HG03175 (cell line): ENCODE measurements around the gene SPRED2.

Source experiments
- ATAC-seq: cut with Tn5 transposase; IDR thresholded peaks from one replicate; pipeline ENCODE4 v1.9.1; 2021; ENCODE audit warnings: mild to moderate bottlenecking, moderate library complexity; ENCODE audit not compliant: unreplicated experiment

Gene SPRED2

DNA sequence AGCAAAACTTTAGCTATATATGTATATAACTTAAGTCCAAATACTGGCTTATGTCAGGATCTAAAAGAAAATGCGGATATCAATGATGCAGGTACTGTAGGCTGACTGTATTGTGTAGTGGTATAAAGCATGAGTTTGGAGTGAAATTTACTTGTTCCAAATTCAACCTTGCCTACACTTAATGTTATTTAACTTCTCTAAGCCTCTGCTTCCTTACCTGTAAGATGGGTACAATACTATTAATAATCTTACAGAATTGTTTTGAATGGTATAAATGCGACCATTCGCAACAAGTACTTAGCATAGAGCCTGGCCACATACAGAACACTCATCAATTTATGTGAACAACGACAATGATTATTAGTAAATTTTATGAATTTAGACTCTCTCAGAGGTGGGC is 62.4 kb downstream of the SPRED2 start:
- ATAC-seq = no peak

- ATAC-seq = no peak
Measured at GRCh38 chr2:65369574-65369973, 62.8 kb downstream of the SPRED2 start.

DNA sequence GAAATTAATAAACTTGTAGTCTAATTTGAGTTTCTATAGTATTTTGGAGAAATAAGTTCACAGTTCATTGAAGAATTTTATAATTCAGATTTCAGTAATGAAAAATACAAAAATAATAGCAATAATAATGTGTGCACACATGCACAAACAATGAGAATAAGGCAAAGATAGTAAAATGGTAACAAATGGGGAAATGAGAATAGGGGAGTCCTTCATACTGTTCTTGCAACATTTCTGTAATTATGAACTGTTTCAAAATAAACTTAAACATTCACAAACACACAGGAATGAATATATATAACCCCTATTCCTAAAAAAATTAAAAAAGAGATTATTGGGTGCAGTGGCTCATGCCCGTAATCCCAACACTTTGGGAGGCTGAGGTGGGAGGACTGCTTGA is 63.9 kb downstream of the SPRED2 start:
- no peak for ATAC-seq

GRCh38 chr2:65367524-65367923 is 64.9 kb downstream of the SPRED2 start:
- no peak for ATAC-seq

GRCh38 chr2:65366595-65367125 is 65.7 kb downstream of the SPRED2 start:
- ATAC-seq = peak; percentile 58

DNA sequence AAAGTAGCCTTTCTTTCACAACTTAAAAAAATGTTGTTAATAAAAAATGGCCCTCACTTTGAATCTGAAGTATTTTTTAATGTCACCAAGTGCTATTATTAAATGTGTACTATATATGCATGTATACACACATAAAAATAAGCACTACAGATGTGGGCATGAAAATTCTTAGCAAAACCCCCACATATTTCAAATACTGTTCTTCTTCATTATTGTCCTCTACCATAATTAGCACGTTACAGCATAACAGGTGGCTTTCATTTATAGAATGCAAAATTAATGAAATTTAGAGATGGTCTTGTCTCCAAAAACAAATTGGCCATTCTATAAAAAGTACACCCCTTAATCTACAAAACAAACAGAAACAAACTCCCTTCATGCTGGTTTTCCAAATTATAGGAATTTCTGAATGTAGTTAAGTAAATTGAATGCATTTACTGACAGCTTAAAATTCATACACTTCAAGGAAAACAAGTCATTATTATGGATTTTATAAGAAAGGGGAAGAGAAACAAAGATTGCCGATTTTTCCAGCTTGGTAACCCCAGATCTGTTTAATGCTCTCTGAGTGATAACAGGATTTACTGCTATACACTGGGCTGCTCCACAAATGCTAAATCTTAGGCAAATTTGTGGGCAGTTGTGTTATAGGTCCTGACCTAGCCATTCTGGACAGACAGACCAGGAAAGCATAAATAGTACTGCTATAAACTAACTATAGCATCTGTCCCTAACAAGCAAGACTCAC is 67.2 kb downstream of the SPRED2 start:
- ATAC-seq = no peak

DNA sequence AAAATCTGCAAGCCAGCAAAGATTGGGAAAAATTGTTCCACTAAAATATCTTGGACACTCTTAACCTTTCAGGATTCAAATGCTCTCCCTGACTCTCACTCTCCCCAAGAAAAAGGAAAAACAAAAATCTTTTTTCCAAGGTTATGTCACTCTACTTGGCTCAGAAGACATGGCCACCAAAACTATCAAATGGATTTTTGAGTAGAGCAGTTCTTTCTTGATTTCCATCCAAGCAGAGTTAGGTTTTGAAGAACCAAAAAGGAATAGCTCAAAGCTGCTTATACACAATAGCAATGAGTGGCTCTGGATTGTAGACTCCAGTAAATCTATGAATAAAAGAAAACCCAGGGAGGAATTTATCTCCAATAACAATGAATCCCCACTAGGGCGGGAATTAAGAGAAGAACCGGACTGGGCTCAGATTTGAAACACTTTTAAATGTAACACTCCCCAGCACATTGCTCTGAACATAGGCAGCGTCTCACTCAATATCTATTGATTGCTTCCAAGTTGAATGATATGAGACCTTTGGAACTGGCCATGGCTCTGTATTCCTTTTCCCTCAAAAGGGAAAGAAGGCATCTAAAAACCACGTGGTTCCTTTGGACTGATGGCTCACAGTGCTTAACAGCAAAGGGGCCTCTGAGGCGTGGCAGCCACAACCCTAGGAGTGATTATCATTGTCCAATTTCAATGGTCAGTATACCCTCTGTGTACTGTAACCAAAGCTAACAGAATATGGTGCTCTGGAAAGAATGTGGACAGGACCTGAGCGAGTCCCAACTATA is 68.3 kb downstream of the SPRED2 start:
- ATAC-seq = no peak

DNA sequence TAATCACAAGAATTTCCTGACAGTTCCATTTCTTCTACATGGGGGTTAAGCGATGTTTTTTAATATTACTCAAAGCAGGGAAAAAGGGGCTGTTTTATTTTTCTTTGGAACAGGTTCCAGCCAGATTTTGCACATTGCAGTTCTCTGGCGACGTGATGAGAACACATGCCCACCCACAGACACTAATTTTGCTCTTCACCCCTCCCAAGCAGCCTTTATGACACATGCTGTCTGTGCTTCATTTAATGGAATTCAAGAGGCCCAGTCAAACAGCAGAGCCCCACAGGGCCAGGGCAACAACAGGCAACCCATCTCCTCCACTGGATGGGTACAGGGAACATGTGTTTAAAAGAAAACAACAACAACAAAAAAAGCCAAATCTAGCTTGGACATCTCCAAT is 70.8 kb downstream of the SPRED2 start:
- ATAC-seq = no peak

GRCh38 chr2:65360441-65360840 is 72.0 kb downstream of the SPRED2 start:
- ATAC-seq = no peak

DNA sequence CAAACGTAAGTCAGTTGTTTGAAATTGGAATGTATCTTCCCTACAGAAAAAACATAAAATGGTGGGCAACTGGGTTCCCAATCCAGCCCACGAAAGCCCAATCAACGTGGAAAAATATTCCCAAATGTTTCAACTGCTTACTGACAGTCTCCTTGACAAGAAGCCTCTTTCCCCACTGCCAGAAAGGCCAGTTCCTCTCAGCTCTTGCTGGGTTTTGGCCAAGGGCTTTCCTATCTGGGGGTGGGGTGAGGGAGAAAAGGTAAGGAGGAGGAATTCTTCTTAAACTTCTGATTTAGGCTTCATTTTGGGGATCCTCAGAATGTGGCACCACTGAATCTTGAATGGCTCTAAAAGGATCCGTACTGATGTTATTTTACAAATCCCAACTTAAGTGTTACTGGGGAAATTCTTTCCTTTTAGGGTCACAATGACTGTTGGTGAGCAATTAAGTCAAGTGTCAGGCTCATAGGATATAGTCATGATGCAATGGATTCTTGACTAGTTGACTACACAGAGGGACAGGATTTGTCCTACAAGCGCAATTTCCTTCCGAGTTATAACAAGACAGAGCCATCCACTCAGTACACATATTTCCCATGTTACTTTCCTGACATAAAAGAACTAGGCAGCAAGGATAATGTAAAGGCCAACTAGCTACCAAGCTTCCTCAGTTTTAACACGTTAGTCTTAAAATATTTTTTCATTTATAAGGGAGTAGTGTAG is 73.6 kb downstream of the SPRED2 start:
- ATAC-seq = no peak

DNA sequence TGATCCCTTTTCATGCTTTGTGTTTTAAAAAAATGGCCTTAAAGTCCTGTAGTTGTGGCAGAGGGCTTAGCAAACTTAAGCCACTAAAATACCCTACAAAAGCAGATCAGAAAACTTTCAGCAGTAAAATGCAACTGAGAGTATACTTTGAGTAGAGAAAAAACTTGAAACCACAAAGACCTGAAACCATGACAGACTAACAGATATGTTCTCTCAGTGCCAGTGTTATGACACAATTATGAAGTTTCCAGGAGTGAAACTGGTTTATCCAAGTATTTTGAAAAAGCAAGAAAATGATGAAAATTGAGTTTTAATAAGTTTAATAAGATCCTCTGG is 74.5 kb downstream of the SPRED2 start:
- peak; percentile 91 for ATAC-seq

DNA sequence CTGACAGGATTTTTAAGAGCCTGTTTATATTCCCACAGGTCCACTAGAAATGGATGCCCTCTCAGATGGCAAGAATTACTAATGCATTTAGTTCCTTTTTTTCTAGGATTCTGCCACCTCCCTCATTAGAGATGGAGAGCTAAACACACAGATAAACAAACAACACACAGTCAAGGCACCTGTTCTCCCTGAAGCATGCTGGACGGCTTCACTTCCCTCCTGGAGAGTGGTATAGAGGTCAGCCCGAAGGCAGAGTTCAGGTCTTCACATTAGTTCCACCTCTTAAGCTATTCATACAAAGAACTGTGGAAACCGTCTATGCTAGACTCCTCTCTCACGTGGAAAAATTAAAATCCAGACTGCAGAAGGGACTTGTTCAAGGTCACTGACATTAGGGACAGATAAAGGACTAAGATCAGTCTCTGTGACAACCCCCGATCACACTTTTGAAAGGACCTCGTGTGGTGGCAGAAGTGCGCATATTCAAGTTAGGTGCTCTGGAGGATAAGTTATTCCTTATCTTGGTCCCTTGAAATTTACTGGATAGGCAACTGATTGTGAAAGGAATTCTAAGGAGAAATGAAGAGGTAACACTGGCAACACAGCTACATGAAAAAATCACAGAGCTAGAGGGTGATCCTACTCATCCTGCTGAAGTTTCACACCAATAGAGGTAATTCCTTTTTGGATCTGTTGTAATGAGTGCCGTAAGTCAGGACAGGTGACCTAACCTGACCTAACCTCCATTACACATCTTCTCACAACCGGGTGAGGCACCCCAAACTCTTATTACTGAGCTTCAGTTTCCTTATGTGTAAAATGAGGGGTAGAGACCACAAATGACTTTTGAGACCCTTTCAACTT is 75.1 kb downstream of the SPRED2 start:
- ATAC-seq = peak; percentile 57

DNA sequence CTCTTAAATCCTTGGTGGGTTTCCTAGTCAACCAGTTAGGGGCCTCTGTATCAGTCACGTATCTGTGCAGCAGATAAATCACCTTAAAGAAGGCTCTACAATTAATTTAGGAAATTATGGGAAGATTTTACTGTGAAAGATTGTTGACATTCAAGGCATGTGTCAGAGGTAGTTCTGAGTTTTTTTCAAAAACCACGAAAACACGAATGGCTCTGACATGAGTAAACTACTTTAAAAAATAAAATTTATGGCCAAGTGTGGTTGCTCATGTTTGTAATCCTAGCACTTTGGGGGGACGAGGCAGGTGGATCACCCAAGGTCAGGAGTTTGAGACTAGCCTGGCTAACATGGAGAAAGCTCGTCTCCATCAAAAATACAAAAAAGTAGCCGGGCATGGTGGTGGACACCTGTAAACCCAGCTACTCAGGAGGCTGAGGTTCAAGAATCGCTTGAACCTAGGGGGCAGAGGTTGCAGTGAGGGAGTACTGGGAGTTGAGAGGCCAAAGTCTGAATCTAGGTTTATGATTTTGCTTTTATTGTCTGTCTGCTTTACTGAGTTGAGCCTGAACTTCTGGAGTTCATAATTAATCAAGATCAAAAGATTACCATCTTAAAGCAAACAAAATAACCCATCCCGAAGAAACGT is 77.1 kb downstream of the SPRED2 start:
- no peak for ATAC-seq

GRCh38 chr2:65354773-65355172 is 77.6 kb downstream of the SPRED2 start:
- ATAC-seq = no peak

DNA sequence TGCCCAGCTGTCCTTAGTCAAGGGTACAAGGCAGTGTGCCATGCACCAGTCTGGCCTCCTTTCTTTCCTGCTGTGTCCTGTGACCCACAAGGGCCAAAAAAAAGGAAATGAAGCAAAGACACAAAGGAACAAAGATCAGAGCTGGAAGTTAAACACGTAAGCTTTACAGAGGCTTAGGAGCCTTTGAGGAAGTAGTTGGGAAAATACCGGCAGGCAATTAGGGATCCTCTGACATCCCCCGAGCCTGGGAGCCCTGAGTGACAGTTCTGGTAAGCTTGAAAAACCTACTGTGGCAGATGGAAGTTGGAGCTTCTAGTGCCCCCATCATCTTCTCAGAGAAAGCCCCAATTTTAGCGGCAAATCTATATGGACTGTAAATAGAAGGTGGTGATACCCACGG is 78.5 kb downstream of the SPRED2 start:
- ATAC-seq = no peak

DNA sequence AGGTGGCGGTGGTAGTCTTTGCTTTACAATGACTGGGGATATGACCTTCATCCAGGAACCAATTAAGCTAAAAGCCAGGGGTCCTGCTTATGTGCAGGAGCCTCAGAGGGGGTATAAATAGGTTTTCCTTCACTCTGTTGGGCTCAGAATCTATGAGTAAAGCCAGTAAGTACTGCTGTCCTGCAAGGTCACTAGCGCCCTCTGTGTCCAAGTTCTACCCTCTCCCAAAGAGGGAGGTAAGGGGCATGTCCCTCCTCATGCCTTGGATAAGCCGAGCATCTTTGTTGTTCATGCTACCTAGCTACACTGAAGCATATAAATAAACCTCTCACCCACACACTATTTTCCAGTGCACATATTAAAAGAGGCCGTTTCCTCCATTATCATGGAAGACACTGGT is 79.4 kb downstream of the SPRED2 start:
- no peak for ATAC-seq

DNA sequence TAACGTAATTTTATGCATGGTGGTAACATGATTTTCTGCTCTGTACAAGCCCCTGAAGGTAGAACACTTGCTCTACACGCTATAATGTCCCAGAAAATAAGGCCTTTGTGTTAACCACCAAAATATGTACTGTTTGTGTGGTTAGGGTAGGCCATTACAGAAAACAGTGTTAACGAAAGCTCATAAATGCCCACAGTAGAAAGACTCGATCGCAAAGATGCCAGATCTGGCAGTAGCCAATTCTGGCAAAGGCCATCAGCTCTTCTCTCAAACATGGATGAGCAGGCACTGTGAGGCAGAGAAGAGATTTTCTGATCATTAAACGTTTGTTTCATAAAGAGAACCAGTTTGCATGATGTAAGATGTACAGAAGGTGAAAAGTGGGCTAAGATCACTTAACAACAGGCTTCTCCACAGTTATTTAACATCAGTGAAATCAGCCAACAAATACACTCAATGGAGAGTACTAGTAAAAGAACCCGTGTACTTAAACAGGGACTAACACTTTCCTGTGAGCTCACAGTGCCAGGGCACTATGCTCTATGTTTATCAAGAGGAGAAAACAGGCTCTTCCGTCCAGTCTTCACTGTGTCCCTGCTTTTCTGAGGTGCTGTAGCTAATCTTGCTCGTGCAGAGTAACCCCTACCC is 80.3 kb downstream of the SPRED2 start:
- ATAC-seq = no peak

GRCh38 chr2:65351234-65351947 is 81.0 kb downstream of the SPRED2 start:
- no peak for ATAC-seq

DNA sequence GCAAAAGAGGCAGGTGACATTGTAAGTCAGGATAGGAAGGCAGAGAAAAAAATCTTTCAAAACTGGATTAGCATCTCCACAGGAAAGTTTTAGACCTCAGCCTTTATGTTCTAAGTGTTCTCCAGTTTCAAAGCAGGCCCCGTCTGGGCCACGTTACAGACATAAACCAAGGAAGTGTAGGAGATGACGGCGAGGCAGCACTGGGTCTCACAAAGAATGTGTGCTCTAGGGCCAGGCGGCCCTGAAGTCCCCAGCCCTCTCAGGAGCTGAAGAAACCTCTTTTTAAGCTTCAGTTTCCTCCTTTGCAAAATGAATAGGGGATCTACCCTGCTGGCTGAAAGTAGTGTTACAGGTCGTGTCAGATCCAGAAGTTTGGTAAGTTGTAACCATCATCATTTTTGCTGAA is 81.7 kb downstream of the SPRED2 start:
- ATAC-seq = no peak
